ENCODE data around the gene ZMIZ1.

The ZMIZ1 gene

DNA sequence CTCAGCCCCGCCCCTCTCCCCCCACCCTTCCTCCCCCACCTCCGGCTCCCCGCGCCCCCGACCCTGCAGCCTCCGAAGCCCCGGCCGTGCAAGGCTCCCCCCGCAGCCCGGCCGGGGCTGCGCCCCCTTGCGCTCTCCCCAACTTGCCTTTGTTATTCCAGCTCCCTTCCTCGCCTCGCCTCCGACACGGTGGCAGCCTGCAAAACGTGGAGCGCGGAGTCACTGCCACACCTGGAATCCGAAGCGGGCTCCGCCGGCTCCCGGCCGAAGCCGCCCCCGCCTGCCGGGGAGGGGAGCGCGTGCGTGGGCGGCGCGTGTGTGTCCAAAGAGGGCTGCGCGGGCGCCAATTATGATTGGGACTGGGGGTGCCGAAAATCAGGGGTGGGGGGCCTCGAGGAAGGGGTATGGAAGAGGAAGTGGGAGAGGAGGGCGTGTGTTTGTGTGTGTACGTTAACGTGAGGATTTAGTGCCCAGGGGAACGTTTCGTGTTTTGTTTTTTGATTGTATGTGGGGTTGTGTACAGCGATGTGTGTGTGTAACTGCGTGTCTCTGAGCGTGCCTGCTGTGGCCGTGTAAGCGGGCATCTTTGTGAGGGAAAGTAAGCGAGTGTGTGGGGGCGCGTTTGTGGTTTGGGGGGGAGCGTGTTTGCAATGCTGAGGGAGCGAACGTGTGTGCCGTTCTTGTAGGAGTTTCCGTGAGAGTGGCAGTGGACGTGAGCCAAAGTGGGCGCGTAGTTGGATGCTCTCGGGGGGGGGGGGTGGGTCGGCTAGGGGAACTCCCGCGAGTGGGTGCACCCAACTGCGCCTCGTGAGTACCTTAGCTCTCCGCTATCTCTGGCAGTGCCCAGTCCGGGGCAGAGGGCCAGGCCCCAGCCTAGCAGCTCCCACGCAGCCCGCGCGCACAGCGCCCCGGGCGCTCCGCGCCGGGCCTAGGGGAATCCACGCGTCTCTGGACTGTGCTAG lies 1.2 kb upstream of the ZMIZ1 start:
- peak overlapping the region; percentile 93 for H3K27ac ChIP-seq
- TF ChIP-seq, protein P1, sequence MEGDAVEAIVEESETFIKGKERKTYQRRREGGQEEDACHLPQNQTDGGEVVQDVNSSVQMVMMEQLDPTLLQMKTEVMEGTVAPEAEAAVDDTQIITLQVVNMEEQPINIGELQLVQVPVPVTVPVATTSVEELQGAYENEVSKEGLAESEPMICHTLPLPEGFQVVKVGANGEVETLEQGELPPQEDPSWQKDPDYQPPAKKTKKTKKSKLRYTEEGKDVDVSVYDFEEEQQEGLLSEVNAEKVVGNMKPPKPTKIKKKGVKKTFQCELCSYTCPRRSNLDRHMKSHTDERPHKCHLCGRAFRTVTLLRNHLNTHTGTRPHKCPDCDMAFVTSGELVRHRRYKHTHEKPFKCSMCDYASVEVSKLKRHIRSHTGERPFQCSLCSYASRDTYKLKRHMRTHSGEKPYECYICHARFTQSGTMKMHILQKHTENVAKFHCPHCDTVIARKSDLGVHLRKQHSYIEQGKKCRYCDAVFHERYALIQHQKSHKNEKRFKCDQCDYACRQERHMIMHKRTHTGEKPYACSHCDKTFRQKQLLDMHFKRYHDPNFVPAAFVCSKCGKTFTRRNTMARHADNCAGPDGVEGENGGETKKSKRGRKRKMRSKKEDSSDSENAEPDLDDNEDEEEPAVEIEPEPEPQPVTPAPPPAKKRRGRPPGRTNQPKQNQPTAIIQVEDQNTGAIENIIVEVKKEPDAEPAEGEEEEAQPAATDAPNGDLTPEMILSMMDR (conservative IDR thresholded peaks at IDR 0.05), result no peak
- TF ChIP-seq ZFX (IDR thresholded peaks at IDR 0.05), result 0 out of 2 replicates have a peak, but pooled peaks have one; percentile 7

- H3K27ac ChIP-seq, result peak overlapping the region; percentile 93
- TF ChIP-seq ZFX (IDR thresholded peaks at IDR 0.05), result no peak
- TF ChIP-seq, protein P1 (conservative IDR thresholded peaks at IDR 0.05), result no peak
These were observed 584 bp upstream of the ZMIZ1 start for GRCh38 chr10:79068203-79068561.

- peak overlapping the region; percentile 93 for H3K27ac ChIP-seq
- TF ChIP-seq, protein P1 (conservative IDR thresholded peaks at IDR 0.05), result peak; percentile 36; the same call in 1 of the 2 replicates
- 0 out of 2 replicates have a peak, but pooled peaks have one; percentile 3 for TF ChIP-seq ZFX (IDR thresholded peaks at IDR 0.05)
These were observed 737 bp downstream of the ZMIZ1 start for GRCh38 chr10:79069325-79070080.

GRCh38 chr10:79070081-79070605 lies 1.4 kb downstream of the ZMIZ1 start:
- H3K27ac ChIP-seq, result peak overlapping the region; percentile 93
- TF ChIP-seq, protein P1 (conservative IDR thresholded peaks at IDR 0.05), result no peak
- TF ChIP-seq ZFX (IDR thresholded peaks at IDR 0.05), result no peak

DNA sequence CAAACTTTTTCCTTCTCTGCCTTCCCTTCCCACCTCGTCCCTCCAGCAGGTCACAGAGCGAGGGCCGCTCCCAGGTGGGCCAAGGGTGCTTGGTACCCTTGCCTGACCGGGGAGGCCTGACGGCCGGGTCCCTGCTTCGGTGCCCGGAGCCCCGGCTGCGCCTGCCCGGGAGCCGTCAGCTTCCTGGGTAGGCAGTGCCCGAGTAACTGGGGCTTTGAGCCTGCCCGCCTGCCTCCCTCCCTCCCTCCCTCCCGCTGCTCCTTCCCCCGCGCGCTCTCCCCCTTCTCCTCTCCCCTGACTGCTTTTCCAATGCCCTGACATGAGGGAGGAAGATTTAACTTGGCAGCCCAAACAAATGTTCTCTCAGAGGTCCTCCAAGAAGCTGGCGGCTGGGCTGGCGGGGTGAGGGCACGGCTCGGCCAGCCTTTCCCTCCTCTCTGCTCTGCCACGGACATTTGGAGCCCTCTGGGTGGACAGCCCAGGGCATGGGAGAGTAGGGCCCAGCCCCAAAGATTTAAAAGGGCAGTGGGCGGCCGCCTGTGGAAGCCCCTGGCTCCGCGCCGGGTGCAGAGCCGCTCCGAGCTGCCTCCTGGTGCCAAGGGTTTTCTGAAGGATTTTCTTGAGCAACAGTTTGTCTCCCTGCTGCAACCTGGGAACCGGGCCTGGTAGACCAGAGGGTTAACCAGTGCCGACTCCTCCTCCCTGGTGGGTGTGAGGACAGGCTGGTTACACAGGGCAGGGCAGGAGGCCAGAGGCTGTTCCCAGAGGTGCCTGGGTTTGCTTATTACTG lies 2.0 kb downstream of the ZMIZ1 start:
- peak overlapping the region; percentile 93 for H3K27ac ChIP-seq
- TF ChIP-seq, protein P1 (conservative IDR thresholded peaks at IDR 0.05), result no peak
- no peak for TF ChIP-seq ZFX (IDR thresholded peaks at IDR 0.05)

DNA sequence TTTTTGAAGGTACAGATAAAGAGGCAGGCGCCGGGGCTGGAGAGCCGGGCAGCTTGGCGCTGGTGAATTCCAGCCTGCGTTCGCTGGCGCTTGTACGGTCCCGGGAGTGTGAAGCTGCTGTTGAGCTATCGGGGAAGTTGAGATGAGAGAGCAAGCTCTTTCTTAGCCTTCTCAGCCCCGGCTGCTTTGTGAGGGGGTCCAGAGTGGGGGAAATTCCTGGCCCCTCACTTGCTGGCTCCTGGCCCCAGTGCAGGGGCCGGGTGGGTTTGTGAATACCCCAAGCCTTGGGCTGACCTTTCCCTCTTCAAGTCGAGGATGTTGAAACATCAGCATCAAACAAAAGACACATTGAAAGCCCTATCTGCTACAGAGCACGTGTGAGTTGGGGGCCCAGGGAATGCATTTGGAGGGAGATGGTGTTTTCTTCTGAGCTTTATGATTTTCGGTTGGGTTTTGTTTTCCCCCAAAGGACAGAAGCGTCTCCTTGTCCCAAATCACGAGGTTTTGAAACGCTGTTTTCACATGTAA lies 2.7 kb downstream of the ZMIZ1 start:
- TF ChIP-seq ZFX (IDR thresholded peaks at IDR 0.05), result no peak
- TF ChIP-seq, protein P1 (conservative IDR thresholded peaks at IDR 0.05), result no peak
- H3K27ac ChIP-seq, result peak overlapping the region; percentile 93
